ENCODE data around the gene TENM4. TPM values are rescaled to one million over a fixed set of nuclear protein-coding genes. Genes with fewer than 3 reads are reported as not detected.
A peak's percentile ranks its signal among the peaks of the same experiment; 100 is the strongest.

TENM4 gene
- polyA plus RNA-seq, 1 donor from 2014 or later = 16.8 TPM

DNA sequence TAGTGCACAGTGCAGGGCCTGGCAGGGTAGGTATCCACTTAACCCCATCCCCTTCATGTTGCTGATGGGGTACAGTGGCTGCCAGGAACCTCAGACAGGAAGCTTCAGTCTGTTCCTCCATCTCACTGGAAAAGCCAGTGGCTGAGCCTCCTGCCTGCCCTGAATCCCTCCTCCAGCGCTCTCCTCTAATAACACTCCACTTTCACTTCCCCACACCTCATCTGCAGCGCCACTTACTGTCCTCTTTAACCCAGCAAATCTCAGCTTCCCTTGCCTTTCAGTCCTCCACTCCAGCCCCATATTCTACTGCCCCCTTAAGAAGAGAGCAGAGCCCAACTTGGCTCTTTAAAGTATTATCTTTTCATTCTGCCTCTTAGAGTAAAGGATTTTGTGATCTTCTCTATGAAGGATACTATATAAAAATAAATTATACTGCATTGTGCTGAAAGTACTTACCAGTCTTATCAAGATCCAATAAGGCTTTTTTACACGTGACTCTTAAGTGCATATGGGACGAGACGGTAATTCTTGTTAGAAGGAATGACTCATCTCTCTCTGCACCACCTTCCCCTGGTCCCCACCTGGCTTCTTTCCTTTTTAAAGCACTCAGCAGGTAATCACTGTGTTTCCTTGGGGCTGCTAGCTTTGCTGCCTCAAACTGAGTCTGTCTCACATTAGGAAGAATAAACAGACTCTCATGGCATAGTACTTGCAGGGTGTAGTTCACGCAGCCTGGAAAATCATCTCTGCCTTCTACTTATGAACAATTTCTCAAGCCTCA is 628.1 kb downstream of the TENM4 start:
- H3K4me3 ChIP-seq (ENCODE audit: low read length) = no peak overlapping the region
- no peak overlapping the region for H2AFZ ChIP-seq (ENCODE audit: low read depth, low read length)
- H3K9me2 ChIP-seq (ENCODE audit: insufficient read depth, low read length) = no peaks in the 10 kb centered on the region
- no peaks in the 10 kb centered on the region for H3K27me3 ChIP-seq (ENCODE audit: insufficient read depth, low read depth, low read length)
- no peaks in the 10 kb centered on the region for H3K36me3 ChIP-seq (ENCODE audit: insufficient read depth, low read length)
- no peaks in the 10 kb centered on the region for H3K9me3 ChIP-seq (ENCODE audit: low read length)
- H3K4me2 ChIP-seq (ENCODE audit: low read length) = no peak overlapping the region
- no peak overlapping the region for H3K9ac ChIP-seq (ENCODE audit: low read length)
- no peak for TF ChIP-seq MXI1 (conservative IDR thresholded peaks at IDR 0.05; ENCODE audit: poor library complexity, severe bottlenecking)
- no peak for TF ChIP-seq SMC3 (conservative IDR thresholded peaks at IDR 0.05; ENCODE audit: poor library complexity)
- H3F3A ChIP-seq (ENCODE audit: insufficient read depth, low read length, poor library complexity, severe bottlenecking) = no peaks in the 10 kb centered on the region
- H3K79me2 ChIP-seq (replicated peaks; ENCODE audit: insufficient read depth, low read length) = no peaks in the 10 kb centered on the region
- peak overlapping the region; percentile 12 for H3K27ac ChIP-seq (ENCODE audit: low read length)
- no peaks in the 10 kb centered on the region for H4K20me1 ChIP-seq (ENCODE audit: insufficient read depth)

- Histone ChIP-seq H3K27ac (ENCODE audit: low read length) (peak overlapping the region; percentile 51), H3K79me2 (replicated peaks; ENCODE audit: insufficient read depth, low read length) (no peaks in the 10 kb centered on the region), H4K20me1 (ENCODE audit: insufficient read depth) (no peaks in the 10 kb centered on the region), H3K27me3 (ENCODE audit: insufficient read depth, low read depth, low read length) (no peaks in the 10 kb centered on the region), H3K9me2 (ENCODE audit: insufficient read depth, low read length) (no peaks in the 10 kb centered on the region), H3K4me3 (ENCODE audit: low read length) (no peak overlapping the region), H3K36me3 (ENCODE audit: insufficient read depth, low read length) (no peaks in the 10 kb centered on the region), H3K4me2 (ENCODE audit: low read length) (no peak overlapping the region), H2AFZ (ENCODE audit: low read depth, low read length) (no peak overlapping the region), H3K9me3 (ENCODE audit: low read length) (no peaks in the 10 kb centered on the region), H3K9ac (ENCODE audit: low read length) (no peak overlapping the region), H3F3A (ENCODE audit: insufficient read depth, low read length, poor library complexity, severe bottlenecking) (no peaks in the 10 kb centered on the region)
- TF ChIP-seq SMC3 (conservative IDR thresholded peaks at IDR 0.05; ENCODE audit: poor library complexity) (no peak), MXI1 (conservative IDR thresholded peaks at IDR 0.05; ENCODE audit: poor library complexity, severe bottlenecking) (no peak), EZH2 (IDR thresholded peaks at IDR 0.05; ENCODE audit: borderline replicate concordance, insufficient read depth, low read length, poor library complexity, severe bottlenecking) (no peak), RAD21 (conservative IDR thresholded peaks at IDR 0.05) (no peak), REST (IDR thresholded peaks at IDR 0.05; ENCODE audit: borderline replicate concordance) (peak; percentile 82), POLR2AphosphoS5 (IDR thresholded peaks at IDR 0.05) (peak; percentile 72), EP300 (conservative IDR thresholded peaks at IDR 0.05; ENCODE audit: poor library complexity, severe bottlenecking) (peak; percentile 77), TAF1 (IDR thresholded peaks at IDR 0.05; ENCODE audit: low read depth) (no peak)
- TF ChIP-seq, protein P1, sequence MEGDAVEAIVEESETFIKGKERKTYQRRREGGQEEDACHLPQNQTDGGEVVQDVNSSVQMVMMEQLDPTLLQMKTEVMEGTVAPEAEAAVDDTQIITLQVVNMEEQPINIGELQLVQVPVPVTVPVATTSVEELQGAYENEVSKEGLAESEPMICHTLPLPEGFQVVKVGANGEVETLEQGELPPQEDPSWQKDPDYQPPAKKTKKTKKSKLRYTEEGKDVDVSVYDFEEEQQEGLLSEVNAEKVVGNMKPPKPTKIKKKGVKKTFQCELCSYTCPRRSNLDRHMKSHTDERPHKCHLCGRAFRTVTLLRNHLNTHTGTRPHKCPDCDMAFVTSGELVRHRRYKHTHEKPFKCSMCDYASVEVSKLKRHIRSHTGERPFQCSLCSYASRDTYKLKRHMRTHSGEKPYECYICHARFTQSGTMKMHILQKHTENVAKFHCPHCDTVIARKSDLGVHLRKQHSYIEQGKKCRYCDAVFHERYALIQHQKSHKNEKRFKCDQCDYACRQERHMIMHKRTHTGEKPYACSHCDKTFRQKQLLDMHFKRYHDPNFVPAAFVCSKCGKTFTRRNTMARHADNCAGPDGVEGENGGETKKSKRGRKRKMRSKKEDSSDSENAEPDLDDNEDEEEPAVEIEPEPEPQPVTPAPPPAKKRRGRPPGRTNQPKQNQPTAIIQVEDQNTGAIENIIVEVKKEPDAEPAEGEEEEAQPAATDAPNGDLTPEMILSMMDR (IDR thresholded peaks at IDR 0.05; ENCODE audit: poor library complexity, severe bottlenecking) = no peak
Observed at GRCh38 chr11:78810559-78811009, 630.2 kb downstream of the TENM4 start.
